Liver (tissue), 3 donors: ENCODE data around the gene ZNF527.

Source experiments
- CTCF ChIP-seq: fragments of 150-350 bp; IDR thresholded peaks from 2 replicates; pipeline ENCODE4 v1.5.1; 2017; ENCODE audit warnings: improper control_type of control experiment, low read depth, low read length; ENCODE audit not compliant: missing input control
- HNF4G ChIP-seq: IDR thresholded peaks from 2 replicates; pipeline ENCODE4 v1.6.1; 2016; ENCODE audit warnings: antibody characterized with exemption
- RAD21 ChIP-seq, 2 donors: IDR thresholded peaks; 2 replicates each; pipeline ENCODE4 v1.6.1; 2016; ENCODE audit warnings: antibody characterized with exemption in 2 of 2, mild to moderate bottlenecking in 2 of 2
- YY1 ChIP-seq: IDR thresholded peaks from 2 replicates; pipeline ENCODE4 v1.6.1; 2016; ENCODE audit warnings: antibody characterized with exemption, mild to moderate bottlenecking
- TF ChIP-seq, protein P1 (sequence below): IDR thresholded peaks from 2 replicates; pipeline ENCODE4 v1.6.1; 2016; ENCODE audit warnings: antibody characterized with exemption
- TF ChIP-seq, protein P2 (sequence below): IDR thresholded peaks from 2 replicates; pipeline ENCODE4 v1.6.1; 2016; ENCODE audit warnings: antibody characterized with exemption
- donor health status: healthy.
- donor health status: healthy.

DNA sequence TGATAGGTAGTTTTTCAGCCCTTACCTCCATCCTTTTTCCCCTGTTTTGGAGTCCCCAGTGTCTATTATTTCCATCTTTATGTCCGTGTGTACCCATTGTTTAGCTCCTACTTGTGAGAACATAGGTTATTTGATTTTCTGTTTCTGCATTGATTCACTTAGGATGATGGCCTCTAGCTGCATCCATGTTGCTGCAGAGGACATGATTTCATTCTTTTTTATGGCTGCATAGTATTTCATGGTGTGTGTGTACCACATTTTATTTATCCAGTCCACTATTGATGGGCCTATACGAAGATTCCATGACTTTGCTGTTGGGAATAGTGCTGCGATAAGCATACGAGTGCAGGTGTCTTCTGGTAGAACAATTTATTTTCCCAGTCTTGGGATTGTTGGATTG, 15.0 kb upstream of the ZNF527 start:
- TF ChIP-seq, protein P1, sequence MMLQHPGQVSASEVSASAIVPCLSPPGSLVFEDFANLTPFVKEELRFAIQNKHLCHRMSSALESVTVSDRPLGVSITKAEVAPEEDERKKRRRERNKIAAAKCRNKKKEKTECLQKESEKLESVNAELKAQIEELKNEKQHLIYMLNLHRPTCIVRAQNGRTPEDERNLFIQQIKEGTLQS = no peak
- TF ChIP-seq, protein P2, sequence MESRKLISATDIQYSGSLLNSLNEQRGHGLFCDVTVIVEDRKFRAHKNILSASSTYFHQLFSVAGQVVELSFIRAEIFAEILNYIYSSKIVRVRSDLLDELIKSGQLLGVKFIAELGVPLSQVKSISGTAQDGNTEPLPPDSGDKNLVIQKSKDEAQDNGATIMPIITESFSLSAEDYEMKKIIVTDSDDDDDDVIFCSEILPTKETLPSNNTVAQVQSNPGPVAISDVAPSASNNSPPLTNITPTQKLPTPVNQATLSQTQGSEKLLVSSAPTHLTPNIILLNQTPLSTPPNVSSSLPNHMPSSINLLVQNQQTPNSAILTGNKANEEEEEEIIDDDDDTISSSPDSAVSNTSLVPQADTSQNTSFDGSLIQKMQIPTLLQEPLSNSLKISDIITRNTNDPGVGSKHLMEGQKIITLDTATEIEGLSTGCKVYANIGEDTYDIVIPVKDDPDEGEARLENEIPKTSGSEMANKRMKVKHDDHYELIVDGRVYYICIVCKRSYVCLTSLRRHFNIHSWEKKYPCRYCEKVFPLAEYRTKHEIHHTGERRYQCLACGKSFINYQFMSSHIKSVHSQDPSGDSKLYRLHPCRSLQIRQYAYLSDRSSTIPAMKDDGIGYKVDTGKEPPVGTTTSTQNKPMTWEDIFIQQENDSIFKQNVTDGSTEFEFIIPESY = no peak
- TF ChIP-seq HNF4G (no peak), CTCF (no peak), YY1 (no peak), RAD21 (IDR thresholded peaks at IDR 0.05) (no peak)
